K562 (cell line): ENCODE results near the gene EHMT2. TPM values are rescaled to one million over a fixed set of nuclear protein-coding genes. Genes with fewer than 3 reads are reported as not detected.
A peak's percentile ranks its signal among the peaks of the same experiment; 100 is the strongest.

Experiments
- ATF4 ChIP-seq: fragments of 450-650 bp; formaldehyde crosslinking; IDR thresholded peaks from 2 replicates; pipeline ENCODE4 v1.4.0; 2022; ENCODE audit warnings: mild to moderate bottlenecking, moderate library complexity
- BHLHE40 ChIP-seq: IDR thresholded peaks from 2 replicates; pipeline ENCODE4 v1.6.1; 2011; ENCODE audit warnings: low read length, improper control_type of control experiment
- CLOCK ChIP-seq: fragments of 250-450 bp; sonication (Bioruptor Pico); IDR thresholded peaks from 2 replicates; pipeline ENCODE4 v1.4.0; 2020; ENCODE audit warnings: mild to moderate bottlenecking, moderate library complexity, borderline replicate concordance
- CREB5 ChIP-seq: fragments of 250-450 bp; sonication (Bioruptor Pico); IDR thresholded peaks from 2 replicates; pipeline ENCODE4 v1.5.0; 2020; ENCODE audit warnings: mild to moderate bottlenecking
- E2F5 ChIP-seq: sonication (generic); formaldehyde crosslinking; IDR thresholded peaks from 2 replicates; pipeline ENCODE4 v1.8.0; 2022; ENCODE audit warnings: mild to moderate bottlenecking, missing genetic modification reagents
- ETV5 ChIP-seq: sonication (generic); formaldehyde crosslinking; IDR thresholded peaks from 2 replicates; pipeline ENCODE4 v1.4.0; 2020; ENCODE audit warnings: low read depth, mild to moderate bottlenecking, missing genetic modification reagents
- FOXA3 ChIP-seq, 2 experiments: fragments of 450-650 bp in 1 of 2; sonication (generic) in 1 of 2; formaldehyde crosslinking; IDR thresholded peaks in 1 of 2; conservative IDR thresholded peaks in 1 of 2; 2 replicates each; pipeline versions ENCODE4 v1.4.0 to v1.8.0; 2020 to 2022; ENCODE audit warnings: mild to moderate bottlenecking in 2 of 2, missing genetic modification reagents in 1 of 2
- HNRNPK ChIP-seq: fragments of 200-400 bp; formaldehyde crosslinking; IDR thresholded peaks from one replicate; pipeline ENCODE4 v1.6.1; 2018; ENCODE audit warnings: mild to moderate bottlenecking, low read depth, low read length; ENCODE audit not compliant: poor library complexity, severe bottlenecking
- HOXB6 ChIP-seq: fragments of 250-450 bp; sonication (Bioruptor Pico); IDR thresholded peaks from 2 replicates; pipeline ENCODE4 v1.5.1; 2022; ENCODE audit warnings: mild to moderate bottlenecking, borderline replicate concordance
- LARP7 ChIP-seq: fragments of 450-650 bp; IDR thresholded peaks from 2 replicates; pipeline ENCODE4 v1.6.1; 2016
- MEF2D ChIP-seq: conservative IDR thresholded peaks from 2 replicates; pipeline ENCODE4 v1.6.1; 2016; ENCODE audit warnings: low read depth, missing genetic modification characterization, missing compliant biosample characterization
- NCOA2 ChIP-seq, 2 experiments: fragments of 450-650 bp; IDR thresholded peaks; 2 replicates each; pipeline ENCODE4 v1.6.1; 2018; ENCODE audit warnings: mild to moderate bottlenecking in 2 of 2, moderate library complexity in 1 of 2; ENCODE audit not compliant: partially characterized antibody in 2 of 2
- TBP ChIP-seq: optimal IDR thresholded peaks from 2 replicates; pipeline ENCODE3; 2011; ENCODE audit warnings: low read depth, low read length, improper control_type of control experiment
- TSC22D4 ChIP-seq: fragments of 450-650 bp; IDR thresholded peaks from 2 replicates; pipeline ENCODE4 v1.6.1; 2016; ENCODE audit warnings: missing genetic modification characterization, missing biosample characterization, control low read depth
- ZC3H8 ChIP-seq: fragments of 450-650 bp; IDR thresholded peaks from 2 replicates; pipeline ENCODE4 v1.6.1; 2017
- ZFP30 ChIP-seq: fragments of 250-450 bp; sonication (Bioruptor Pico); IDR thresholded peaks from 2 replicates; pipeline ENCODE4 v1.8.0; 2022; ENCODE audit warnings: moderate library complexity, mild to moderate bottlenecking, inconsistent platforms, borderline replicate concordance
- ZNF175 ChIP-seq: fragments of 200-800 bp; sonication (Bioruptor generic); IDR thresholded peaks from 2 replicates; pipeline ENCODE4 v1.6.1; 2016; ENCODE audit warnings: low read depth, mild to moderate bottlenecking, missing genetic modification characterization, missing compliant biosample characterization
- ZNF23 ChIP-seq: fragments of 250-450 bp; sonication (Bioruptor Pico); IDR thresholded peaks from 2 replicates; pipeline ENCODE4 v1.4.0; 2020; ENCODE audit warnings: mild to moderate bottlenecking
- ZNF316 ChIP-seq: fragments of 450-650 bp; IDR thresholded peaks from 2 replicates; pipeline ENCODE4 v1.6.1; 2016
- ZNF589 ChIP-seq: fragments of 200-800 bp; sonication (Bioruptor generic); IDR thresholded peaks from 2 replicates; pipeline ENCODE4 v1.6.1; 2016; ENCODE audit warnings: low read depth, missing genetic modification characterization, missing compliant biosample characterization
- ZNF707 ChIP-seq: fragments of 250-450 bp; sonication (Bioruptor Pico); conservative IDR thresholded peaks from 2 replicates; pipeline ENCODE4 v1.8.0; 2022; ENCODE audit warnings: inconsistent platforms, mild to moderate bottlenecking, moderate library complexity
- ZSCAN32 ChIP-seq: fragments of 450-650 bp; formaldehyde crosslinking; IDR thresholded peaks from 2 replicates; pipeline ENCODE4 v1.4.0; 2020; ENCODE audit warnings: mild to moderate bottlenecking, moderate library complexity
- polyA plus RNA-seq, 8 experiments: library from polyadenylated mRNA; depleted of rRNA in 4 of 8; stranded (reverse) in 5 of 8; unstranded in 3 of 8; fragments of >200 nt; fragmentation: Nextera tagmentation in 2 of 8; fragmentation: Illumina TruSeq in 1 of 8; extraction: Ambion mirVana in 2 of 8; extraction: Trizol in 1 of 8; gene quantifications; 2 replicates each; pipeline versions ENCODE4 v1.2.1 to v1.2.3, GENCODE V29; 2011 to 2014; ENCODE audit warnings: inconsistent platforms in 1 of 8, missing spikeins in 1 of 8
- total RNA-seq, 7 experiments: library from RNA; depleted of rRNA in 6 of 7; stranded (reverse); fragments of >200 nt in 6 of 7; fragmentation: Illumina TruSeq in 2 of 7; extraction: Trizol in 2 of 7; gene quantifications; 2 replicates each; pipeline versions ENCODE4 v1.2.1 to v1.2.3, GENCODE V29; 2011 to 2021; ENCODE audit warnings: low replicate concordance in 1 of 7

Gene EHMT2
- total and polyA plus RNA-seq, 9 of the 15 experiments (the other 6 are each of a cell fraction or from before 2014, with no cell fraction given): 2.1 to 63.8 (median 38.5) TPM

- TF ChIP-seq ZC3H8 (peak; percentile 69; the same call in 1 of the 2 replicates), ZSCAN32 (CRISPR knock-in tag) (no peak; the same call in 1 of the 2 replicates), LARP7 (peak; percentile 99; the same call in 1 of the 2 replicates), ZNF707 (CRISPR knock-in tag) (peak; percentile 76), CREB5 (CRISPR knock-in tag) (peak; percentile 55; the same call in 1 of the 2 replicates), ATF4 (peak; percentile 60; the same call in 1 of the 2 replicates), HOXB6 (no peak; the same call in 1 of the 2 replicates), BHLHE40 (peak; percentile 45; the same call in 1 of the 2 replicates), TBP (no peak), TSC22D4 (tag) (no peak), ETV5 (CRISPR knock-in tag) (peak; percentile 87; the same call in 1 of the 2 replicates), ZNF175 (peak; percentile 95), E2F5 (CRISPR knock-in tag) (peak; percentile 65; the same call in 1 of the 2 replicates), FOXA3 (CRISPR knock-in tag; conservative IDR thresholded peaks at IDR 0.05 in 1 of 2, IDR thresholded peaks at IDR 0.05 in 1 of 2) (peak; percentile 31 to 54; a peak in 2 of 4 replicates), MEF2D (tag) (peak; percentile 90), CLOCK (CRISPR knock-in tag) (no peak; the same call in 1 of the 2 replicates), HNRNPK (peak; percentile 26), ZNF23 (CRISPR knock-in tag) (peak; percentile 50; the same call in 1 of the 2 replicates), ZNF316 (peak; percentile 50), NCOA2 (IDR thresholded peaks at IDR 0.05; ENCODE audit: partially characterized antibody in 2 of 2) (no peak), ZFP30 (CRISPR knock-in tag) (no peak; the same call in 1 of the 2 replicates), ZNF589 (peak; percentile 99)
Observed at GRCh38 chr6:31834367-31835250, 62.9 kb downstream of the EHMT2 start (continued).
